Measurements from ENCODE around the gene NBPF1.
"Not testable (repeated sequence)": the region's sequence is repeated elsewhere in the genome, so short reads cannot be mapped to it uniquely, and the experiment has no call there.

Gene NBPF1

GRCh38 chr1:16605532-16606505 is 7.5 kb downstream of the NBPF1 start:
- no peak for DNase-seq (ENCODE audit: low read depth)

DNA sequence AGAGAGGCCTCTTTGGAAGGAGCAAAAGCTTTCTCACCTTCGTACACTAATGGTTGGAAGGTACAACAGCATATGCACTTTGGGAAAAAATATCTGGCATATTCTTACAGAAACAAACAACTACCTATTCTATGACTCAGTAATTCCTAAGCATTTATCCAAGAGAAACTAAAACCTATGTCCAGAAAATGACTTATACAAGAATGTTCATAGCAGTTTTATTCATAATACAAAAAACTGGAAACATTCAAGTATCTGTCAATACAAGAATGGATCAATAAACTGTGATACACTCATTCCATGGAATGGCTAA is 8.2 kb downstream of the NBPF1 start:
- DNase-seq (ENCODE audit: low read depth), result no peak

DNA sequence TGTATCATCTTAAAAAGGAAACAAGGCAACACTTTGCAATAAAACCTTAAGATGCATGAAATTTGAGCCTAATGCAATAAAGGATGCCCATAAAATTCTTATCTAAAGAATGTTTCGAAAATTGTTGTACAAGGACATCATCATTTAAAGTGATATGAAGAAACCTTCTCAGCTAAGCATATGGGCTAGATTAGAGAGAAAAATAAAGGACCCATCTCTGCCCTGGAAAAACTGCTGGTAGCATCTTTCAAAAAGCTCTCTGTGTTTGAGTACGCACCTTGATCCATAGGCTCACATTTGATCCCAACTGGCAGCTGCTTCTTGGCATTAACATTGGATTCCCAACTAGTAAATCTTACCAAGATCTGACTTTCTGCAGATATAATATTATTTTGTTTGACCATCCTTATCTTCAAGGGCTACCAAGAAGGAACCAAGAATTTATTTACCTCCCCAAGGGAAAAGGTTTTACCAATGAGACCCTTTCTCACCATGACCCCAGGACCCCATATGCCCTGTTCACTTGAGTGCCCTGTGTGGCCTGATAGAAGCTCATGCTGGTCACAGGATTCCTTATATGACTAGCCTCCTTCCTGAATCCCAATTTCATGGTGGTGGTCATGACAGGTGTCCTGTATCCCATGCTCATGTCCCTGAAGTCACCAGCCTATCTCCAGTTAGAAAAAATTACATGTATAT is 8.7 kb downstream of the NBPF1 start:
- DNase-seq (ENCODE audit: low read depth), result not testable (repeated sequence)

DNA sequence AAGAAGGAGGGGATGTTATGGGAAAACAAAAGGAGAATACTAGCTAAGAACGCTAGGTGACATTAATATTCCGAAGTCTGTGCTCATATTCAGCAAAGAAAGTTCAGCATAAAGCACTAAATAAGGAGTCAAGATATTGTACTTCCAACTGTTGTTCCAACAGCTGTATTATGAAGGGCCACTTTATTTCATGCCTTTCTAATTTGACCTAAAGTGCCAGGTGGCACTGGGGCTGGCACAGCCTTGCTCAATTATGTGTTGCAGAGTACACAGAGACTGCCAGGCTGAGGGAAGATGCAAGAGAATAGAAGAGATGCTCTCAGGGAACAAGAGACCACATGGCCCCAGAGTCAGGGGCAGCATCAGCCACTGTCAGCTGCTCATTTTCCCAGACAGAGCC is 9.7 kb downstream of the NBPF1 start:
- not testable (repeated sequence) for DNase-seq (ENCODE audit: low read depth)

GRCh38 chr1:16602336-16603011 is 10.9 kb downstream of the NBPF1 start:
- not testable (repeated sequence) for DNase-seq (ENCODE audit: low read depth)

DNA sequence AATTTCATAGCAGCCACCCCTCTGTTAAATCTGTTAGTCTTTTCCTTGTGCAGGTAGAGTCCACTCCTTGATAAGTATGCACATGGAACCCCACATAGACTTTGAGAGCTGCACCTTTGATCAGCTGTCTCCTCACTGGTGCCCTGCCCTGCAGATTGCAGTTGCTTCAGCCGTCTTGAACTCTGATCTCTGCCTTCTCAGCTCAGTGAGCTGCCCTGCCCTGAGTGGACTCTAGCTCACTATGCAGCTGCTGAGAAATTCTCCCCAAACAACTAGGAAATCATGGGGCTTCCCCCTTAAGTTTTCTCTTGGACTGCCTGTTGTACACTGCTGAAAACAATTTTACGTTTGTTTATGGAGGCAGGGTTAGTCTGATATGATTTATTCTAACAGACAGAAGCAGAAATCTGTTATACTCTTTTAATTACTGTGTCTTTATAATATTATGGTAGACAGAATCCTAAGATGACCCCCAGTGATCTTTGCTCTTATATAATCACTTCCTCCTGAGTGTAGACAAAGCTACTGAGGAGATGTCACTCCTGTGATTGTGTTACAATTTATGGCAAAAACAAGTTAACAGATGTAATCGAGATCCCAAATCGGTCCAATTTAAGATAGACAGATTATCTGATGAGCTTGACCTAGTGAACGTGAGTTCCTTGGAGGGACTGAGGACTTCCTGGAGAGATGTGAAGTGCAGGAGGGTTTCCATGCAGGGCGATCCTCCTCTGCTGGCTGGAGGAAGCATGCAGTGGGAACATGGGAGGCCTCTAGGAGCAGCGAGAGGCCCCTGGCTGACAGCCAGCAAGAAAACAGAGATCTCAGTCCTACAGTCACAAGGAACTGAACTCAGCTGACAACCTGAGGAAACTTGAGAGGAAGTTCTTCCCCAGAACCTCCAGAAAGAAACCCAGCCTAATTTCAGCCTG is 12.2 kb downstream of the NBPF1 start:
- not testable (repeated sequence) for DNase-seq (ENCODE audit: low read depth)

GRCh38 chr1:16599326-16599725 is 14.0 kb downstream of the NBPF1 start:
- DNase-seq (ENCODE audit: low read depth), result not testable (repeated sequence)

GRCh38 chr1:16595216-16595615 is 18.1 kb downstream of the NBPF1 start:
- DNase-seq (ENCODE audit: low read depth), result not testable (repeated sequence)

DNA sequence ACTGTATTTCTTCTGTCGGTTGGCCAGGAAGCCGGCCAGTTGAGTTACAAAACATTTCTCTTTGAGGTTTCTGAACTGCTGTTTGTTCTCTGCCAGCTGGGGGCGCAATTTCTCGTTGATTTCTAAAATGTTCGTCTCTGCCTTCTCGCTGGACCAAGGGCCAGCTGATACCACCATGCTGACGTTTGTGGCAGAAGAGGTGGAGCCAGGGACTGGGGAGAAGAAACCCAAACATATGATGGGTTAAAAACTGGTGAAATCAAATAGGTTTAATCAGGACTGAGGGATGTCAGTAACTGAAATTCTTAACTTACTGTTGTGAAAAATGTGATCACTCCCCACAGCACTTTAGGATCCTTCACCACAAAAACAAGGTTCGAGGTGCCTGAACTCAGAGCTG is 21.5 kb downstream of the NBPF1 start:
- not testable (repeated sequence) for DNase-seq (ENCODE audit: low read depth)

GRCh38 chr1:16588081-16588480 is 25.3 kb downstream of the NBPF1 start:
- not testable (repeated sequence) for DNase-seq (ENCODE audit: low read depth)

- not testable (repeated sequence) for DNase-seq (ENCODE audit: low read depth)
These were observed 25.7 kb downstream of the NBPF1 start for GRCh38 chr1:16587639-16588038.

DNA sequence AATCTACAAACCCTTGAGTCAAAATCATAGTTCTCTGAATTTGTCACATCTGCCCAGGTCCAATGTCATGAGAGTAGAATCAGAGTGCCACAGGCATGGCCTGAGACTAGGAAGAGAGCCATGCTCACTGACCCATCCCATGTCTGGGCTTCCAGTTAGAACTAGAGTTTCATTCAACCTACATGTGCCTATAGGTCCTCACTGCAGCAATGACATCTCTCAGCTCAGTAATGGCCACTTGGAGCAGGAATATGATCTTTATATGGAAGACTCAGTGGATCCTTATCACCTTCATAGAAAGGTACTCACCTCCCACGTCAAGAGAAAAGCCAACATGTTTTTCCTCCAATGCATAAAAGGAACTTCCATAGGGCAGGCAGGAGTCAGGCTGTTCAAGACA is 48.0 kb downstream of the NBPF1 start:
- not testable (repeated sequence) for DNase-seq (ENCODE audit: low read depth)

- DNase-seq (ENCODE audit: low read depth), result not testable (repeated sequence)
These were observed 52.3 kb downstream of the NBPF1 start for GRCh38 chr1:16561035-16561434.

- not testable (repeated sequence) for DNase-seq (ENCODE audit: low read depth)
These were observed 52.9 kb downstream of the NBPF1 start for GRCh38 chr1:16560498-16560897.

- not testable (repeated sequence) for DNase-seq (ENCODE audit: low read depth)
These were observed 53.7 kb downstream of the NBPF1 start for GRCh38 chr1:16559688-16560087.

- not testable (repeated sequence) for DNase-seq (ENCODE audit: low read depth)
These were observed 56.3 kb downstream of the NBPF1 start for GRCh38 chr1:16557034-16557433.

GRCh38 chr1:16553244-16553643 is 60.1 kb downstream of the NBPF1 start:
- DNase-seq (ENCODE audit: low read depth), result not testable (repeated sequence)

- DNase-seq (ENCODE audit: low read depth), result not testable (repeated sequence)
These were observed 63.0 kb downstream of the NBPF1 start for GRCh38 chr1:16550212-16550918.

GRCh38 chr1:16549545-16549944 is 63.8 kb downstream of the NBPF1 start:
- DNase-seq (ENCODE audit: low read depth), result not testable (repeated sequence)

DNA sequence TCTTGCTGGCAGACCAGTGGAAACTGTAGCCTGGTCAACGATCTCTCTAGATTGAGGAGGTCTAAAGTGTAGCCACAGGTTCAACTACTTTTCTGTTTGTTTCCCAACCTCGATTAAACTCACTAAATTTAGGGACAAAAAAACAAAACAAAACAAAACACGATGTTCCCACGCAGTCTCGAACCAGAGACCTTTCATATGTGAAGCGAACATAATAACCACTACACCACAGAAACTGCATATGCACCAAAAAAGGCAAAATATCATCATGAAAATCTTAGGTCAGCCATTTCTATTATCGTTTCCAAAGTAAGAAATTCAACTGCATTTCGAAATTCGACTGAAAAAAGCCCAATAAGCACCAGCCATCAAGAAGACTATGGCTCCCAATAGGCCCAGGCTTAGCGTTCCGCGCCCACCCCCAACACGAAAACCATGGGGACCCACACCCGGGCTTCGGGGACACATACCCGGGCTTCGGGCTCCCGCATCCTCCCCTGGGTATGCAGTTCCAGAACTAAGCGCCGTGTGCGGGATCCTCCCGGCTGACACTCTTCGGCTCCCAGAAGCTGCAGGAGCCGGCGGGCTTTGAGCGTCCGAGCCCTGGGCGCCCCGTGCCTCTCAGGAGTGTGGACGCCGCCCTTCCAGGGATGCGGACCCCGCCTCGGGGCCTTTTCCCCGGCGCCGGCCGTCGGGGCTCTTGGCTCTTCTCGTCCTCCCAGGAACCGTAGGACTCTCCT is 65.7 kb downstream of the NBPF1 start:
- DNase-seq (ENCODE audit: low read depth), result not testable (repeated sequence)
